SK-N-SH (cell line): Measurements from ENCODE around the gene CACNB3. TPM values are rescaled to one million over a fixed set of nuclear protein-coding genes. Genes with fewer than 3 reads are reported as not detected.

Source experiments
- CTCF ChIA-PET: fragments of 300-600, 350-600 bp; formaldehyde crosslinking; extraction: SDS; loops from one replicate; lab custom pipeline; 2021; lab: Yijun Ruan, JAX
- POLR2A ChIA-PET: fragments of 350-600 bp; sonication (Branson Sonifier 250); formaldehyde crosslinking; extraction: SDS; loops from one replicate; lab custom pipeline; 2020; ENCODE audit warnings: antibody characterized with exemption, inconsistent platforms; lab: Yijun Ruan, JAX
- DNase-seq: peaks from one replicate; pipeline ENCODE4 v3.0.0; 2012
- H2AFZ ChIP-seq: fragments of 200-600 bp; sonication (generic); 2 replicates; pipeline ENCODE4 v1.8.1; 2016; ENCODE audit warnings: antibody characterized with exemption, mild to moderate bottlenecking, low read depth
- H3F3A ChIP-seq: fragments of 200-600 bp; sonication (generic); replicated peaks from 2 replicates; pipeline ENCODE3; 2016; ENCODE audit warnings: antibody characterized with exemption, mild to moderate bottlenecking; ENCODE audit not compliant: insufficient read depth
- H3K27ac ChIP-seq, 2 experiments: fragments of 200-500 bp in 1 of 2; fragments of 200-600 bp in 1 of 2; sonication (Bioruptor generic) in 1 of 2; sonication (generic), shearing (Covaris generic) in 1 of 2; 2 replicates each; pipeline versions ENCODE4 v1.5.1 to v1.6.1; 2014 to 2016; ENCODE audit warnings: low read depth in 2 of 2, inconsistent platforms in 1 of 2, low read length in 1 of 2, mild to moderate bottlenecking in 1 of 2, mixed read lengths in 1 of 2
- H3K27me3 ChIP-seq: fragments of 200-600 bp; sonication (generic), shearing (Covaris generic); 2 replicates; pipeline ENCODE4 v1.6.1; 2016; ENCODE audit warnings: mixed run types; ENCODE audit not compliant: insufficient read depth
- H3K36me3 ChIP-seq, 2 experiments: fragments of 200-500 bp in 1 of 2; fragments of 200-600 bp in 1 of 2; sonication (Bioruptor generic) in 1 of 2; sonication (generic) in 1 of 2; replicated peaks in 1 of 2; 2 replicates each; pipeline versions ENCODE3 to v1.5.1; 2014 to 2016; ENCODE audit warnings: low read length in 1 of 2, mild to moderate bottlenecking in 1 of 2; ENCODE audit not compliant: insufficient read depth in 2 of 2, control insufficient read depth in 1 of 2
- H3K4me1 ChIP-seq, 2 experiments: fragments of 200-500 bp in 1 of 2; fragments of 200-600 bp in 1 of 2; sonication (Bioruptor generic) in 1 of 2; sonication (generic), shearing (Covaris generic) in 1 of 2; 2 replicates each; pipeline versions ENCODE4 v1.5.1 to v1.6.1; 2014 to 2016; ENCODE audit warnings: low read depth in 1 of 2, low read length in 1 of 2, mixed run types in 1 of 2; ENCODE audit not compliant: insufficient read depth in 2 of 2, control insufficient read depth in 1 of 2
- H3K4me2 ChIP-seq: fragments of 200-600 bp; sonication (generic), shearing (Covaris generic); 2 replicates; pipeline ENCODE4 v1.6.1; 2017; ENCODE audit warnings: mixed run types
- H3K4me3 ChIP-seq, 2 experiments: fragments of 200-500 bp in 1 of 2; fragments of 200-600 bp in 1 of 2; sonication (Bioruptor generic) in 1 of 2; sonication (generic), shearing (Covaris generic) in 1 of 2; 2 replicates each; pipeline versions ENCODE4 v1.5.1 to v1.8.1; 2014 to 2016; ENCODE audit warnings: low read depth in 2 of 2, inconsistent platforms in 1 of 2, low read length in 1 of 2, mild to moderate bottlenecking in 1 of 2, mixed read lengths in 1 of 2, moderate library complexity in 1 of 2
- H3K79me2 ChIP-seq: fragments of 200-600 bp; sonication (generic); 2 replicates; pipeline ENCODE4 v1.8.1; 2017; ENCODE audit warnings: mild to moderate bottlenecking; ENCODE audit not compliant: insufficient read depth
- H3K9ac ChIP-seq: fragments of 200-600 bp; sonication (generic); 2 replicates; pipeline ENCODE4 v1.6.1; 2017; ENCODE audit warnings: mixed run types
- H3K9me2 ChIP-seq: fragments of 200-600 bp; sonication (generic); 2 replicates; pipeline ENCODE4 v1.6.1; 2017; ENCODE audit warnings: mixed run types
- H3K9me3 ChIP-seq: fragments of 200-600 bp; sonication (generic); 2 replicates; pipeline ENCODE4 v1.6.1; 2017; ENCODE audit warnings: mixed run types, mild to moderate bottlenecking, moderate library complexity
- H4K20me1 ChIP-seq: fragments of 200-600 bp; sonication (generic); 2 replicates; pipeline ENCODE4 v1.6.1; 2017; ENCODE audit warnings: mild to moderate bottlenecking, mixed run types; ENCODE audit not compliant: insufficient read depth
- CHD2 ChIP-seq: fragments of 150-350 bp; IDR thresholded peaks from 2 replicates; pipeline ENCODE4 v1.6.1; 2018; ENCODE audit warnings: low read length; ENCODE audit not compliant: partially characterized antibody
- EZH2phosphoT487 ChIP-seq: fragments of 200-600 bp; sonication (generic); IDR thresholded peaks from 2 replicates; pipeline ENCODE4 v1.6.1; 2017; ENCODE audit warnings: low read depth, mixed run types, mild to moderate bottlenecking, antibody characterized with exemption, moderate library complexity, borderline replicate concordance
- FOXM1 ChIP-seq: IDR thresholded peaks from 2 replicates; pipeline ENCODE4 v1.4.0; 2012; ENCODE audit warnings: low read depth, mild to moderate bottlenecking
- GABPA ChIP-seq: IDR thresholded peaks from 2 replicates; pipeline ENCODE4 v1.4.0; 2012; ENCODE audit warnings: low read depth, mild to moderate bottlenecking
- GATA2 ChIP-seq: sonication (generic); formaldehyde crosslinking; IDR thresholded peaks from 2 replicates; pipeline ENCODE4 v1.5.0; 2020; ENCODE audit warnings: mild to moderate bottlenecking, missing genetic modification reagents
- JUND ChIP-seq: IDR thresholded peaks from 2 replicates; pipeline ENCODE4 v1.4.0; 2012
- MAX ChIP-seq: IDR thresholded peaks from 2 replicates; pipeline ENCODE4 v1.4.0; 2012; ENCODE audit warnings: low read depth
- PBX3 ChIP-seq: IDR thresholded peaks from 2 replicates; pipeline ENCODE4; 2012
- POLR2AphosphoS5 ChIP-seq: IDR thresholded peaks from 2 replicates; pipeline ENCODE4 v1.6.1; 2012; ENCODE audit warnings: low read depth, low read length
- RAD21 ChIP-seq: IDR thresholded peaks from 2 replicates; pipeline ENCODE4 v1.6.1; 2012; ENCODE audit warnings: mild to moderate bottlenecking, low read length
- RXRA ChIP-seq: IDR thresholded peaks from 2 replicates; pipeline ENCODE4 v1.4.0; 2012; ENCODE audit warnings: low read depth, mild to moderate bottlenecking, borderline replicate concordance
- SMC3 ChIP-seq: IDR thresholded peaks from 2 replicates; pipeline ENCODE4 v1.6.1; 2012; ENCODE audit warnings: low read depth, low read length, improper control_type of control experiment
- TAF1 ChIP-seq: IDR thresholded peaks from 2 replicates; pipeline ENCODE4 v1.6.1; 2012; ENCODE audit warnings: low read depth, mild to moderate bottlenecking, low read length, moderate library complexity, borderline replicate concordance
- USF2 ChIP-seq: fragments of 150-350 bp; IDR thresholded peaks from 2 replicates; pipeline ENCODE4 v1.6.1; 2017; ENCODE audit warnings: antibody characterized with exemption, low read length, low read depth, borderline replicate concordance
- WGBS: methylation state at CpG from one replicate; pipeline ENCODE4 v1.1.6; 2017; ENCODE audit warnings: low lambda C conversion rate; 5-methylcytosine and 5-hydroxymethylcytosine counted together
- polyA plus RNA-seq, 3 experiments: library from polyadenylated mRNA; depleted of rRNA; stranded (reverse); fragments of >200 nt; gene quantifications; 2 replicates each; pipeline ENCODE4 v1.2.3, GENCODE V29; 2012

Gene CACNB3
- polyA plus RNA-seq, 1 of the 3 experiments (the other 2 are of a cell fraction), result 34.6 TPM

- POLR2A ChIA-PET, result no interaction called here
These were observed 35.6 kb upstream of the CACNB3 start for GRCh38 chr12:48782457-48783395.

GRCh38 chr12:48783432-48783831 is 34.9 kb upstream of the CACNB3 start:
- Histone ChIP-seq H3K9me3 (no peaks in the 10 kb centered on the region), H3K4me3 (no peak overlapping the region), H3K36me3 (peaks cover 0 to 3% of the 10 kb centered on the region in 2 experiments), H3K4me1 (peaks cover 14 to 17% of the 10 kb centered on the region in 2 experiments; a peak in 3 of 4 replicates), H2AFZ (no peak overlapping the region), H3F3A (peaks cover 3% of the 10 kb centered on the region), H3K27ac (no peak overlapping the region), H3K27me3 (no peaks in the 10 kb centered on the region), H4K20me1 (no peaks in the 10 kb centered on the region), H3K9ac (no peak overlapping the region), H3K79me2 (peaks cover 82% of the 10 kb centered on the region), H3K9me2 (no peaks in the 10 kb centered on the region), H3K4me2 (no peak overlapping the region)
- POLR2A ChIA-PET, result no interaction called here
- DNase-seq, result no peak
- 96% methylated on average over 4 of the region's 4 CpGs for WGBS
- CTCF ChIA-PET, result interaction anchor here (1.0 to 7.5 kb wide), 4 partner anchors 12 to 107 kb away, joined by 3 to 37 read pairs (median 12); no protein-coding TSS in a partner anchor
- no peak for TF ChIP-seq TAF1
- TF ChIP-seq GABPA, result no peak
- no peak for TF ChIP-seq JUND
- TF ChIP-seq PBX3, result no peak
- TF ChIP-seq POLR2AphosphoS5, result no peak

More at GRCh38 chr12:48782457-48783395, 35.6 kb upstream of the CACNB3 start:
- H3K9me3 ChIP-seq, result no peaks in the 10 kb centered on the region
- no peaks in the 10 kb centered on the region for H3K27me3 ChIP-seq
- H2AFZ ChIP-seq, result no peak overlapping the region
- no peak overlapping the region for H3K9ac ChIP-seq
- H3K4me3 ChIP-seq, result no peak overlapping the region
- no peak for DNase-seq
- H3K36me3 ChIP-seq, result peaks cover 0 to 9% of the 10 kb centered on the region in 2 experiments
- CTCF ChIA-PET, result interaction anchor here (1.0 to 7.5 kb wide), 4 partner anchors 13 to 108 kb away, joined by 3 to 37 read pairs (median 12); no protein-coding TSS in a partner anchor
- H3K4me2 ChIP-seq, result no peak overlapping the region
- H3F3A ChIP-seq, result peaks cover 3% of the 10 kb centered on the region
- peaks cover 80% of the 10 kb centered on the region for H3K79me2 ChIP-seq
- H4K20me1 ChIP-seq, result no peaks in the 10 kb centered on the region
- no peaks in the 10 kb centered on the region for H3K9me2 ChIP-seq
- WGBS, result 94% methylated on average over 51 of the region's 63 CpGs
- no peak overlapping the region for H3K27ac ChIP-seq
- H3K4me1 ChIP-seq, result peaks cover 14% of the 10 kb centered on the region in 2 experiments; a peak in 3 of 4 replicates
- TF ChIP-seq RAD21 (no peak), POLR2AphosphoS5 (no peak), SMC3 (no peak), RXRA (no peak), FOXM1 (no peak), USF2 (no peak), MAX (no peak), EZH2phosphoT487 (no peak), CHD2 (no peak), GATA2 (CRISPR knock-in tag) (no peak), PBX3 (no peak), TAF1 (no peak)
